ENCODE results near the gene WDR3. TPM values are rescaled to one million over a fixed set of nuclear protein-coding genes. Genes with fewer than 3 reads are reported as not detected.

WDR3 gene
- total and polyA plus RNA-seq, 9 donors, result 3.6 to 29.1 (median 20.8) TPM

GRCh38 chr1:117930484-117930883 lies 945 bp downstream of the WDR3 start:
- H3K36me3 ChIP-seq, result no peaks in the 10 kb centered on the region
- H3K27ac ChIP-seq, result no peak overlapping the region
- no peaks in the 10 kb centered on the region for H3K9me3 ChIP-seq
- TF ChIP-seq EP300 (IDR thresholded peaks at IDR 0.05) (no peak), POLR2A (IDR thresholded peaks at IDR 0.05) (no peak), CTCF (IDR thresholded peaks at IDR 0.05) (no peak)
- peak overlapping the region; percentile 68 for H3K4me3 ChIP-seq
- peaks cover 11% of the 10 kb centered on the region for H3K4me1 ChIP-seq (ENCODE audit: insufficient read depth)
- WGBS, 3 donors, result 1 to 2% (median 2%) methylated on average over 6 of the region's 6 CpGs
- no peaks in the 10 kb centered on the region for H3K27me3 ChIP-seq
- no peak for DNase-seq
- intact Hi-C loops (cut with DNase I), result no loop called here

DNA sequence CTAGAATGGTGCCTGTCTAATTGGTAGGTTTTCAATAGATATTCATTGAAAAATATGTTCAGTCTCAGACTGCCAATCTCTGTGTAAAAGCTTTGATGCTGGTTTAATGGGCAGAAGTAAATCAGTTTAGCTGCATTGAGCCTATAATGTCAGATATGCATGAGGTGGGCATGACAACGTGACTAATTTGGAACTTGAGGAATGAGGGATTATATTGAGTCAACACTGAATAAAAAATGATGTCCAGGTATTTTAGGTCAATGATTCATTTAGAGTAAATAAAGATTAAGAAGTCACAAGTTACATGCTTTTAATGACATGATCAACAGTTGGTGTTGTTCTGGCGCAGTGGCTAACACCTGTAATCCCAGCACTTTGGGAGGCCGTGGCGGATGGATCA lies 3.0 kb downstream of the WDR3 start:
- H3K36me3 ChIP-seq, result no peaks in the 10 kb centered on the region
- no peak for DNase-seq
- WGBS, 3 donors, result 95 to 98% (median 95%) methylated on average over 4 of the region's 4 CpGs
- no peak overlapping the region for H3K27ac ChIP-seq
- peaks cover 11% of the 10 kb centered on the region for H3K4me1 ChIP-seq (ENCODE audit: insufficient read depth)
- no peak overlapping the region for H3K4me3 ChIP-seq
- no peaks in the 10 kb centered on the region for H3K9me3 ChIP-seq
- no peaks in the 10 kb centered on the region for H3K27me3 ChIP-seq
- TF ChIP-seq EP300 (IDR thresholded peaks at IDR 0.05) (no peak), POLR2A (IDR thresholded peaks at IDR 0.05) (no peak), CTCF (IDR thresholded peaks at IDR 0.05) (no peak)
- intact Hi-C loops (cut with DNase I), result no loop called here

- 90 to 93% (median 91%) methylated on average over 2 of the region's 2 CpGs for WGBS, 3 donors
- Histone ChIP-seq H3K27ac (no peak overlapping the region), H3K4me3 (no peak overlapping the region), H3K9me3 (no peaks in the 10 kb centered on the region), H3K36me3 (no peaks in the 10 kb centered on the region), H3K27me3 (no peaks in the 10 kb centered on the region), H3K4me1 (ENCODE audit: insufficient read depth) (peaks cover 7% of the 10 kb centered on the region)
- intact Hi-C loops (cut with DNase I), result no loop called here
- DNase-seq, result no peak
- no peak for TF ChIP-seq POLR2A (IDR thresholded peaks at IDR 0.05)
- no peak for TF ChIP-seq CTCF (IDR thresholded peaks at IDR 0.05)
- TF ChIP-seq EP300 (IDR thresholded peaks at IDR 0.05), result no peak
Measured at GRCh38 chr1:117933769-117934168, 4.2 kb downstream of the WDR3 start.

GRCh38 chr1:117942293-117942692 lies 12.8 kb downstream of the WDR3 start:
- TF ChIP-seq POLR2A (IDR thresholded peaks at IDR 0.05) (no peak), EP300 (IDR thresholded peaks at IDR 0.05) (no peak), CTCF (IDR thresholded peaks at IDR 0.05) (no peak)
- Histone ChIP-seq H3K27ac (no peak overlapping the region), H3K36me3 (no peaks in the 10 kb centered on the region), H3K27me3 (no peaks in the 10 kb centered on the region), H3K9me3 (no peaks in the 10 kb centered on the region), H3K4me1 (ENCODE audit: insufficient read depth) (no peaks in the 10 kb centered on the region), H3K4me3 (no peak overlapping the region)
- DNase-seq, result no peak
- WGBS, 3 donors, result 84 to 98% (median 96%) methylated on average over 2 of the region's 2 CpGs
- intact Hi-C loops (cut with DNase I), result no loop called here

DNA sequence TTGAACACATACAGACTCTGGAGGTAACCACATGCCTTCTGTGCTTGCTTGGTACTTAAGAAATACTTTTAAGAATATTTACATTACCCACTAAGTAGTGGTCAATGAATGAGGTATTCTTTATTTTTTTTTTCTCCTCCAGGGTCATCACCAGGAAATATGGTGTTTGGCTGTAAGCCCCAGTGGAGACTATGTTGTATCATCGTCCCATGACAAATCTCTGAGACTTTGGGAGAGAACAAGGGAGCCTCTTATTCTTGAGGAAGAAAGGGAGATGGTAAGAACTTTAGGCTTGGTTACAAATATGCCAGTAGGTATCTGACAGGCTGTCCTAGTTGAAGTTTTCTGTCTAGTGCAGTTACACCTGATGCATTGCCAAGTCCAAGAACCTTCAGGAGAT lies 22.8 kb downstream of the WDR3 start:
- DNase-seq, result no peak
- WGBS, 3 donors, result 92 to 96% (median 94%) methylated on average over 1 of the region's 1 CpG
- Histone ChIP-seq H3K4me1 (ENCODE audit: insufficient read depth) (no peaks in the 10 kb centered on the region), H3K4me3 (no peak overlapping the region), H3K36me3 (no peaks in the 10 kb centered on the region), H3K27ac (no peak overlapping the region), H3K27me3 (no peaks in the 10 kb centered on the region), H3K9me3 (no peaks in the 10 kb centered on the region)
- no peak for TF ChIP-seq CTCF (IDR thresholded peaks at IDR 0.05)
- no peak for TF ChIP-seq POLR2A (IDR thresholded peaks at IDR 0.05)
- no peak for TF ChIP-seq EP300 (IDR thresholded peaks at IDR 0.05)
- intact Hi-C loops (cut with DNase I), result no loop called here
